ENCODE data around the gene NOS1AP.

GRCh38 chr1:162375463-162375862, 306.0 kb downstream of the NOS1AP start:
- TF ChIP-seq CTCF (IDR thresholded peaks at IDR 0.05), result no peak
- no peak for TF ChIP-seq POLR2A (IDR thresholded peaks at IDR 0.05)

All from lower leg skin (tissue), 3 donors.